Glomerular visceral epithelial cell (primary cell): Measurements from ENCODE around the gene TEX2.
"Not testable (repeated sequence)": the region's sequence is repeated elsewhere in the genome, so short reads cannot be mapped to it uniquely, and the experiment has no call there.

Source experiments
- DNase-seq: peaks from one replicate; pipeline ENCODE4 v3.0.0-alpha.2; 2016; ENCODE audit errors: extremely low spot score

Gene TEX2

GRCh38 chr17:64240261-64240740, 22.8 kb downstream of the TEX2 start:
- DNase-seq: no peak

GRCh38 chr17:64238449-64238848, 24.6 kb downstream of the TEX2 start:
- DNase-seq: not testable (repeated sequence)

GRCh38 chr17:64236827-64237403, 26.1 kb downstream of the TEX2 start:
- DNase-seq: no peak

GRCh38 chr17:64234961-64235360, 28.1 kb downstream of the TEX2 start:
- DNase-seq: no peak

GRCh38 chr17:64232466-64233262, 30.4 kb downstream of the TEX2 start:
- no peak for DNase-seq

GRCh38 chr17:64231567-64232141, 31.4 kb downstream of the TEX2 start:
- DNase-seq: no peak

- peak; percentile 19 for DNase-seq
These were observed 32.2 kb downstream of the TEX2 start for GRCh38 chr17:64230791-64231408.

GRCh38 chr17:64229815-64230728, 33.0 kb downstream of the TEX2 start:
- no peak for DNase-seq

GRCh38 chr17:64226132-64226531, 36.9 kb downstream of the TEX2 start:
- no peak for DNase-seq

GRCh38 chr17:64225410-64225809, 37.6 kb downstream of the TEX2 start:
- DNase-seq: no peak

- no peak for DNase-seq
These were observed 39.0 kb downstream of the TEX2 start for GRCh38 chr17:64223931-64224629.

- DNase-seq: no peak
These were observed 39.8 kb downstream of the TEX2 start for GRCh38 chr17:64223283-64223682.

GRCh38 chr17:64221679-64222078, 41.4 kb downstream of the TEX2 start:
- no peak for DNase-seq

- DNase-seq: not testable (repeated sequence)
These were observed 42.5 kb downstream of the TEX2 start for GRCh38 chr17:64220604-64221003.

GRCh38 chr17:64219571-64219970, 43.5 kb downstream of the TEX2 start:
- no peak for DNase-seq

- no peak for DNase-seq
These were observed 45.0 kb downstream of the TEX2 start for GRCh38 chr17:64218066-64218465.

- no peak for DNase-seq
These were observed 45.8 kb downstream of the TEX2 start for GRCh38 chr17:64217249-64217691.

- DNase-seq: peak; percentile 44
These were observed 46.5 kb downstream of the TEX2 start for GRCh38 chr17:64216338-64217248.

- no peak for DNase-seq
These were observed 47.1 kb downstream of the TEX2 start for GRCh38 chr17:64216000-64216337.

- DNase-seq: no peak
These were observed 48.1 kb downstream of the TEX2 start for GRCh38 chr17:64214950-64215349.
